HG03460 (cell line): ENCODE results near the gene CREB5.
"Not testable (repeated sequence)": the region's sequence is repeated elsewhere in the genome, so short reads cannot be mapped to it uniquely, and the experiment has no call there.

Source experiments
- ATAC-seq: cut with Tn5 transposase; IDR thresholded peaks from one replicate; pipeline ENCODE4 v1.9.1; 2021; ENCODE audit not compliant: unreplicated experiment

Gene CREB5

GRCh38 chr7:28544453-28545117, 132.3 kb downstream of the CREB5 start:
- ATAC-seq, result no peak

- no peak for ATAC-seq
Measured at GRCh38 chr7:28546067-28546466, 133.7 kb downstream of the CREB5 start.

GRCh38 chr7:28547115-28547514, 134.8 kb downstream of the CREB5 start:
- no peak for ATAC-seq

- ATAC-seq, result no peak
Measured at GRCh38 chr7:28548416-28548815, 136.1 kb downstream of the CREB5 start.

- ATAC-seq, result no peak
Measured at GRCh38 chr7:28549998-28550397, 137.7 kb downstream of the CREB5 start.

GRCh38 chr7:28550580-28551186, 138.4 kb downstream of the CREB5 start:
- ATAC-seq, result no peak

GRCh38 chr7:28551331-28551730, 139.0 kb downstream of the CREB5 start:
- no peak for ATAC-seq

GRCh38 chr7:28551766-28552165, 139.4 kb downstream of the CREB5 start:
- not testable (repeated sequence) for ATAC-seq

- no peak for ATAC-seq
Measured at GRCh38 chr7:28554802-28555471, 142.6 kb downstream of the CREB5 start.

- no peak for ATAC-seq
Measured at GRCh38 chr7:28556025-28556424, 143.7 kb downstream of the CREB5 start.

GRCh38 chr7:28556671-28557070, 144.4 kb downstream of the CREB5 start:
- ATAC-seq, result no peak

GRCh38 chr7:28558236-28558635, 145.9 kb downstream of the CREB5 start:
- no peak for ATAC-seq

GRCh38 chr7:28560767-28561166, 148.4 kb downstream of the CREB5 start:
- no peak for ATAC-seq

- ATAC-seq, result no peak
Measured at GRCh38 chr7:28564033-28564432, 151.7 kb downstream of the CREB5 start.

GRCh38 chr7:28564755-28565374, 152.5 kb downstream of the CREB5 start:
- no peak for ATAC-seq

GRCh38 chr7:28565980-28566379, 153.7 kb downstream of the CREB5 start:
- no peak for ATAC-seq

GRCh38 chr7:28570113-28570969, 158.0 kb downstream of the CREB5 start:
- peak; percentile 90 for ATAC-seq

- no peak for ATAC-seq
Measured at GRCh38 chr7:28570970-28571288, 158.6 kb downstream of the CREB5 start.

GRCh38 chr7:28571405-28571804, 159.1 kb downstream of the CREB5 start:
- no peak for ATAC-seq

- ATAC-seq, result no peak
Measured at GRCh38 chr7:28572321-28573058, 160.2 kb downstream of the CREB5 start.
